ENCODE results near the gene RGS9.

RGS9 gene

GRCh38 chr17:65184235-65184959 is 47.2 kb downstream of the RGS9 start:
- no peaks in the 10 kb centered on the region for H3K9me2 ChIP-seq (replicated peaks; ENCODE audit: insufficient read depth, low read length)
- H3K27ac ChIP-seq (ENCODE audit: low read length), result no peak overlapping the region
- no peak for DNase-seq
- no peaks in the 10 kb centered on the region for H3K36me3 ChIP-seq (replicated peaks; ENCODE audit: insufficient read depth, low read length)
- no peaks in the 10 kb centered on the region for H3K27me3 ChIP-seq (replicated peaks; ENCODE audit: insufficient read depth, low read length)
- no peak overlapping the region for H3K4me3 ChIP-seq (ENCODE audit: low read length)
- H3K9me3 ChIP-seq (replicated peaks; ENCODE audit: insufficient read depth, low read length), result no peaks in the 10 kb centered on the region
- H3K4me1 ChIP-seq (ENCODE audit: low read length), result peaks cover 23% of the 10 kb centered on the region
- H3F3A ChIP-seq (ENCODE audit: insufficient read depth, low read length), result peaks cover 13% of the 10 kb centered on the region
- no peak overlapping the region for H3K9ac ChIP-seq (ENCODE audit: low read length)
- H4K20me1 ChIP-seq (ENCODE audit: insufficient read depth, low read length), result no peaks in the 10 kb centered on the region
- TF ChIP-seq CTCF (IDR thresholded peaks at IDR 0.05; ENCODE audit: low read length) (no peak), EZH2phosphoT487 (IDR thresholded peaks at IDR 0.05; ENCODE audit: low read length) (no peak), EZH2 (optimal IDR thresholded peaks at IDR 0.05; ENCODE audit: low read depth, low read length) (no peak)
- H2AFZ ChIP-seq (ENCODE audit: low read length), result no peak overlapping the region
- no peaks in the 10 kb centered on the region for H3K79me2 ChIP-seq (ENCODE audit: low read length)
- H3K4me2 ChIP-seq (ENCODE audit: low read depth, low read length), result no peak overlapping the region

GRCh38 chr17:65185062-65185461 is 47.9 kb downstream of the RGS9 start:
- no peaks in the 10 kb centered on the region for H4K20me1 ChIP-seq (ENCODE audit: insufficient read depth, low read length)
- peaks cover 13% of the 10 kb centered on the region for H3F3A ChIP-seq (ENCODE audit: insufficient read depth, low read length)
- no peak overlapping the region for H3K9ac ChIP-seq (ENCODE audit: low read length)
- no peak for DNase-seq
- no peak overlapping the region for H3K27ac ChIP-seq (ENCODE audit: low read length)
- no peak overlapping the region for H2AFZ ChIP-seq (ENCODE audit: low read length)
- H3K9me2 ChIP-seq (replicated peaks; ENCODE audit: insufficient read depth, low read length), result no peaks in the 10 kb centered on the region
- H3K4me1 ChIP-seq (ENCODE audit: low read length), result peaks cover 23% of the 10 kb centered on the region
- H3K79me2 ChIP-seq (ENCODE audit: low read length), result no peaks in the 10 kb centered on the region
- H3K4me2 ChIP-seq (ENCODE audit: low read depth, low read length), result no peak overlapping the region
- no peak overlapping the region for H3K4me3 ChIP-seq (ENCODE audit: low read length)
- no peaks in the 10 kb centered on the region for H3K27me3 ChIP-seq (replicated peaks; ENCODE audit: insufficient read depth, low read length)
- no peaks in the 10 kb centered on the region for H3K36me3 ChIP-seq (replicated peaks; ENCODE audit: insufficient read depth, low read length)
- no peaks in the 10 kb centered on the region for H3K9me3 ChIP-seq (replicated peaks; ENCODE audit: insufficient read depth, low read length)
- TF ChIP-seq EZH2 (optimal IDR thresholded peaks at IDR 0.05; ENCODE audit: low read depth, low read length), result no peak
- no peak for TF ChIP-seq EZH2phosphoT487 (IDR thresholded peaks at IDR 0.05; ENCODE audit: low read length)
- no peak for TF ChIP-seq CTCF (IDR thresholded peaks at IDR 0.05; ENCODE audit: low read length)

GRCh38 chr17:65185668-65186382 is 48.7 kb downstream of the RGS9 start:
- TF ChIP-seq CTCF (IDR thresholded peaks at IDR 0.05; ENCODE audit: low read length), result no peak
- TF ChIP-seq EZH2 (optimal IDR thresholded peaks at IDR 0.05; ENCODE audit: low read depth, low read length), result no peak
- TF ChIP-seq EZH2phosphoT487 (IDR thresholded peaks at IDR 0.05; ENCODE audit: low read length), result no peak
- no peaks in the 10 kb centered on the region for H3K27me3 ChIP-seq (replicated peaks; ENCODE audit: insufficient read depth, low read length)
- peaks cover 20% of the 10 kb centered on the region for H3K4me1 ChIP-seq (ENCODE audit: low read length)
- no peak for DNase-seq
- H4K20me1 ChIP-seq (ENCODE audit: insufficient read depth, low read length), result no peaks in the 10 kb centered on the region
- H3K27ac ChIP-seq (ENCODE audit: low read length), result no peak overlapping the region
- peaks cover 13% of the 10 kb centered on the region for H3F3A ChIP-seq (ENCODE audit: insufficient read depth, low read length)
- no peaks in the 10 kb centered on the region for H3K36me3 ChIP-seq (replicated peaks; ENCODE audit: insufficient read depth, low read length)
- no peak overlapping the region for H3K4me3 ChIP-seq (ENCODE audit: low read length)
- H3K9me3 ChIP-seq (replicated peaks; ENCODE audit: insufficient read depth, low read length), result no peaks in the 10 kb centered on the region
- H3K9ac ChIP-seq (ENCODE audit: low read length), result no peak overlapping the region
- no peak overlapping the region for H2AFZ ChIP-seq (ENCODE audit: low read length)
- no peaks in the 10 kb centered on the region for H3K9me2 ChIP-seq (replicated peaks; ENCODE audit: insufficient read depth, low read length)
- no peaks in the 10 kb centered on the region for H3K79me2 ChIP-seq (ENCODE audit: low read length)
- H3K4me2 ChIP-seq (ENCODE audit: low read depth, low read length), result no peak overlapping the region

All from MM.1S (cell line).